Neutrophil (primary cell): ENCODE results near the gene HPCAL1.

Source experiments
- H3K27ac ChIP-seq: fragments of 200-600 bp; sonication (generic); 2 replicates; pipeline ENCODE4 v1.5.1; 2016; ENCODE audit warnings: mild to moderate bottlenecking, moderate library complexity
- H3K27me3 ChIP-seq: fragments of 200-600 bp; sonication (generic); 2 replicates; pipeline ENCODE4 v1.6.0; 2016; ENCODE audit warnings: mild to moderate bottlenecking
- H3K36me3 ChIP-seq: fragments of 200-600 bp; sonication (generic); 2 replicates; pipeline ENCODE4 v1.5.1; 2017
- H3K4me1 ChIP-seq, 2 experiments: fragments of 200-600 bp in 1 of 2; sonication (generic) in 1 of 2; 1 replicate in 1 of 2; 2 replicates in 1 of 2; pipeline versions ENCODE4 v1.5.1 to v1.6.1; 2013 to 2016; ENCODE audit warnings: low read depth in 1 of 2, low read length in 1 of 2, mild to moderate bottlenecking in 1 of 2, moderate library complexity in 1 of 2; ENCODE audit not compliant: control insufficient read depth in 1 of 2, insufficient read depth in 1 of 2
- H3K4me3 ChIP-seq, 2 experiments: fragments of 200-600 bp in 1 of 2; sonication (generic) in 1 of 2; 1 replicate in 1 of 2; 2 replicates in 1 of 2; pipeline ENCODE4 v1.5.1; 2013 to 2016; ENCODE audit warnings: low read depth in 1 of 2, low read length in 1 of 2, mild to moderate bottlenecking in 1 of 2, moderate library complexity in 1 of 2
- H3K9me3 ChIP-seq: fragments of 200-600 bp; sonication (generic); 2 replicates; pipeline ENCODE4 v1.5.1; 2016
- CTCF ChIP-seq: fragments of 200-600 bp; sonication (generic); IDR thresholded peaks from 2 replicates; pipeline ENCODE4 v1.5.1; 2016; ENCODE audit warnings: antibody characterized with exemption

HPCAL1 gene

GRCh38 chr2:10363861-10364610, 61.3 kb downstream of the HPCAL1 start:
- no peak for TF ChIP-seq CTCF
- Histone ChIP-seq H3K4me1 (no peaks in the 10 kb centered on the region), H3K27me3 (no peaks in the 10 kb centered on the region), H3K4me3 (no peak overlapping the region), H3K36me3 (peaks cover 10% of the 10 kb centered on the region), H3K27ac (no peak overlapping the region), H3K9me3 (no peaks in the 10 kb centered on the region)

GRCh38 chr2:10365412-10365811, 62.7 kb downstream of the HPCAL1 start:
- Histone ChIP-seq H3K9me3 (no peaks in the 10 kb centered on the region), H3K27me3 (no peaks in the 10 kb centered on the region), H3K4me3 (no peak overlapping the region), H3K4me1 (no peaks in the 10 kb centered on the region), H3K27ac (no peak overlapping the region), H3K36me3 (no peaks in the 10 kb centered on the region)
- no peak for TF ChIP-seq CTCF

GRCh38 chr2:10366601-10367270, 64.0 kb downstream of the HPCAL1 start:
- H3K27me3 ChIP-seq = no peaks in the 10 kb centered on the region
- TF ChIP-seq CTCF = no peak
- no peaks in the 10 kb centered on the region for H3K36me3 ChIP-seq
- H3K9me3 ChIP-seq = no peaks in the 10 kb centered on the region
- no peak overlapping the region for H3K27ac ChIP-seq
- no peak overlapping the region for H3K4me3 ChIP-seq
- H3K4me1 ChIP-seq = no peaks in the 10 kb centered on the region

- no peak overlapping the region for H3K27ac ChIP-seq
- no peak overlapping the region for H3K4me3 ChIP-seq
- H3K9me3 ChIP-seq = no peaks in the 10 kb centered on the region
- H3K36me3 ChIP-seq = no peaks in the 10 kb centered on the region
- H3K27me3 ChIP-seq = no peaks in the 10 kb centered on the region
- TF ChIP-seq CTCF = no peak
- no peaks in the 10 kb centered on the region for H3K4me1 ChIP-seq
These were observed 65.1 kb downstream of the HPCAL1 start for GRCh38 chr2:10367472-10368439.

GRCh38 chr2:10368491-10369231, 66.0 kb downstream of the HPCAL1 start:
- H3K27ac ChIP-seq = no peak overlapping the region
- H3K4me1 ChIP-seq = no peaks in the 10 kb centered on the region
- H3K4me3 ChIP-seq = no peak overlapping the region
- no peaks in the 10 kb centered on the region for H3K36me3 ChIP-seq
- H3K27me3 ChIP-seq = no peaks in the 10 kb centered on the region
- TF ChIP-seq CTCF = no peak
- H3K9me3 ChIP-seq = no peaks in the 10 kb centered on the region
